ENCODE measurements around the gene MAIP1.

Gene MAIP1

DNA sequence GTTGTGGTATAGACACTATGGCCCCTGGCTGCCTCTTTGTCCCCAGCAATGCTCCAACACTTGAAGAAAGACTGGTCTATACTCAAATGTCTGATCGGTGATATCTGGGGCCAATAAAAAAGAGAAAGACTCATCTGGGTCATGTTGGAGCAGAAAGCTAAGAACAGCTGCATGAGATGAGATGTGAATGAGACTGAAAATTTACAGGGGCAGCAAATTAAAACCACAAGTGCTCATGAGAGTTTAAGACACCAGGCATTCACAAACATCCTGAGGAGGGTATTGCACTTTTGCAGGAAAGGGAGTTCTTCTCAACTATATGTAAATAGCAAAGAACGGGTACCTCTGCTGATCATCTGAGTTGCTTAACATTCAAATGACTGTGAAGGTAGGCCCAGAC, 36.3 kb downstream of the MAIP1 start:
- no peak for DNase-seq (ENCODE audit: low read depth)

DNA sequence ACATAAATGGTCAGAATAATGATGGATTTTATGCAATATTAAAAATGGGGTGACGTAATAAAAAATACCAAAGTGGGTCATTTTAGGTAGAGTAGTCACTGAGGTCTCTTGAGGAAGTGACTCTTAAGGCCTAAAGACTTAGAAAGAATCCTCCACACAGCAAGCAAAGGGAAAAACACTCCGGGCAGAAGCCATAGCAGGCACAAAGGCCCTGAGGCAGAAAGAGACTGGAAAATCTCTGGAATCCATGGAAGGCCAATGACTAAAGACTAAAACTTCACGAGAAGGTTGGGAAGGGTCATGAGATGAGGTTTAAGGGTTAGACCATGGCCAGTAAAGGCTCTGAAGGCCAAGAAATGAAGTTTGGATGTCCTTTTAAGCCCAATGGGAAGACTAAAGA, 36.9 kb downstream of the MAIP1 start:
- no peak for DNase-seq (ENCODE audit: low read depth)

DNA sequence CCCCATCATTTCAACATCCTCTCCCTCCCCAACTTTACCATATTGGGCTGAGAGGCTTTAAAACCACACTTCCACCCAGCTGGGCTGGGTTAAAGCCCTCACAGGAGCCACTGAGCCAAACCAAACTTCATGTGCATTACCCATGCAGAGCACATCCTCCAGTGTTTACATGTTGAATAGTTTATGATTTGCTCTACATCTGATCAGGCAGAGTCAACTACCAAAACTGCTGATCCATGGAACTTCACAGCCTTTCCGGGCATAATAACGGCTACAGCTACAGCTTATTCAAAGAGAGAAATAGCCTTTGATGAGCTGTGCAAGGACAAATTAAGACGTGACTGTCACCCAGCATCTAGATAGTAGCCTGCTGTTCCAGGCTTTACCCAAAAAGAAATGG, 39.0 kb downstream of the MAIP1 start:
- no peak for DNase-seq (ENCODE audit: low read depth)

DNA sequence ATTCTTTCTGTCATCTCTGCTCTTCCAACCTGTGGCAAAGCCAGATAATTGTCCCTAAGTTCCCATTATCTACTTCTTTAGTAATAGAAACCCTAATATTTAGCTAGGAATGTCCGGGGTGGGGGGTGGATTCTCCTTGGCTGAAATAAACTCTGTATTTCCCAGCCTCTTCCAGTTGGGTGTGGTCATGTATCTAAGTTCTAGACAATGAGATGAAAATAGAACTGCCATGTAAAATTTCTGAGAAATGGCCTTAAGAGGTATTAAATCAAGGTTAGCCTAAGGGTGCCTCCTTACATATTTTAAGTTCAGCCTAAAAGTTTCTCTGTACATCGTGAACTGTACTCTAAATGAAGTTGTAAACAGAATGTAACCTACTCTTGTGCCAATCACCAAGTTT, 39.5 kb downstream of the MAIP1 start:
- DNase-seq (ENCODE audit: low read depth) = no peak

DNA sequence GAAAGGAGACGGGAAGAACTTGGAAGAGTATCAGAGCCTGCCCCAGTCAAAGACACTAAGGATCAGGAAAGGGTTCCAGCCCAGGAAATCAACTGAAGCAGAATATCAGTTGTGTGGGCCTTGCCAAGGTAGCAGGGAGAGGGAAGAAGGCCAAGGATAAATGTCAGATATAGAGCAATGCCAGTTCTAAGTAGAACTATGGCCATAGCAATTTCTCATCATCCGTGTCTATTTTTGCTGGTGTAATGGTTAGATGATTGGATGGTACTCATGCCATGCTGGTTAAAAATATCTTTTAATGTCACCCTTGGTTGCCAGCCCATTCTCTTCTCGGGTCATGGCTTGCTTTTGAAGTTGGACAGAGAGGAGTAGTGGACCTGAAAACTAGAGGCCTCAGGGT, 41.9 kb downstream of the MAIP1 start:
- no peak for DNase-seq (ENCODE audit: low read depth)

DNA sequence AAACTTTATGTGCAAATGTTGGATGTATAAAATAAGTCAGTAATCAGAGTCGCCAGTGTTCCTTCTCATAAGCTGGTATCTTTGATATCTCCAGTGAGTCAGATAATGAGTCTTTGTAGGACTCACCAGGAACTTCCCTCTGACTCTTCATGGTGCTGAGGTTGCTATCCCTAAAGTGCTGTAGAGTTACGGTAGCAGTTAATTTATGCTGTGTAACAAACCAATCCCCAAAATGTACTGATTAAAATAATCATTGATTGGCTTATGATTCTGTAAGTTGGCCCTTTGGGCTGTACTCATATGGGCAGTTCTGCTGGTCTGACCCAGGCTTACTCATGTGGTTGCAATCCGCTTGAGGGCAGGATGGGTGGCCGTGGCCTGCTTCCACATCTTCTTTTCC, 43.8 kb downstream of the MAIP1 start:
- no peak for DNase-seq (ENCODE audit: low read depth)

DNA sequence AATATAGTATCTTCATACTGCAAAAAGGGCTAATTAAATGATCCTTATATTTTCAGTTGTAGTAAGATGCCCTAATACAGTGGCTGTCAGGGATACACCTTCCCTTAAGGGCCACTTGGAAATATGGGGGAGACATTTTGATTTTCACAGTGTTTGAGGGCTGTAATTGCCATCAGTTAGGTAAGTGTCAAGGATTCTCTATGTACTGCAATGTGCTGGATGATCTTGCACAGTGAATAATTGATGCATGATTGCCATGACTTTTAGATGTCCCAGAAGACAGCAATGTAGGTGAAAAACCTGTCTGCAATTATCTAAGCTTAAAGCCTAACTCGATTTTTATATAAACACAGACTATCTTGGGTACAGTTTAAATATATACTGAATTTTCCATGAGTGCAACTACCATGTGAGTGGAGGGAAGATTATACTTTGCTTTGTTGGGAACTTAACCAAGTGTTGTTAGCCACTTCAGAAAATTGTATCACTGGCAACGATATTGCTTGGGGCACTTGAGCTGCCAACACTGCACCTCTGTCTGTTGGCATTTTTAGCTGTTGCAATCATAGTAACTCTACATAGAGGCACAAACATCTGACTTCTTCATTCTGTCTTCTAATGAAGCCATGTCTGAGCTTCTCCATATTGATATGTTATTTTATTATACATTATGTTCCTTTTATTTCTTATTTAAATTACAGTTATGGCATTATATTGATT, 45.2 kb downstream of the MAIP1 start:
- no peak for DNase-seq (ENCODE audit: low read depth)

DNA sequence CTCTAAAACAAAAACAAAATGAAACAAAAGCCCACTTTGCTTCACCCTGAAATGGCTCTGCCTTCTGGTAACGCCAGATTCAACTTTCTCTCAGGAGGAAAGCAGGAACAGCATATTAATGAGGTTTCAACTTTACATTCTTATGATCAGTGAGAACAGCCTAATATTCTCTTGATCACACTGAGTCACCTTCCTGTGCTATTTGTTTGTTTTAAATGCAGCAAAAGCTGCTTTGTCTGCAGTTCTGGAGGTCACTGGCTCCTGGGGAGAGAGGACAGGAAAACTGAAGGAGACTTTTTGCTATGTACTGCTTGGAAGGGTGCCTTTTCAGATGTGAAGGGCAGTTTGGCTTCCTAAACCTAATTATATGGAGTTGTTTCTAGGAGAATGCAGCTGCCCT, 48.1 kb downstream of the MAIP1 start:
- no peak for DNase-seq (ENCODE audit: low read depth)

DNA sequence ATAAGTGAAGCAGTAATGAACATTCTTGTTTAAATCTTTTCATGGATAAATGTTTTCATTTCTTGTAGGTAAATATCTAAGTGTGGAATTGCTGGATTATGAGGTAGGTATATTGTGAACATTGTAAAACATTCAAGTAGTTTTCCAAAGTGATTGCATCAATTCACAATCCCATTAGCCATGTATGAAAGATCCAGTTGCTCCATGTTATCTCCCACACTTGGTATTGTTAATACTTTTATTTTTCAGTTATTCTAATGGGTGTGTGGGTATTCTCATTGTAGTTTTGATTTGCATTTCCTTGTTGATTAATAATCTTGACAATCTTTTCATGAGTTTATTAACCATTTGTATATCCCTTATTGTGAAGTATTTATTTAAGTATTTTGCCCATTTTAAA, 50.3 kb downstream of the MAIP1 start:
- no peak for DNase-seq (ENCODE audit: low read depth)

DNA sequence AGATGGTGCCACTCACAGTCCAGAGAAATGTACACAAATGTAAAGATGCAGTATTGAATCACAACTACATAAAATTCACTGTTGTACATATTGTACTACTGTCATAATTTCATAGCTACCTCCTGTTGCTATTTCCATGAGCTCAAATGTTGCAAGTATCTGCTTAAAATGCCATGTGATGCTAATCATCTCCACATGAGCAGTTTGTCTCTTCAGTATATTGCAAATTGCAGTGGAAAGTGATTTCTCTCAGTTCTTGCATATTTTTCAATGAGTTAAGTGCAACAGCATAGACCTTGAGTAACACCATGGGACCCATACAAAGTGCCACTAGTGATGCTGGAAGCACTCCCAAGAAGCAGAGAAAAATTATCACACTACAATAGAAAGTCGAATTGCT, 51.9 kb downstream of the MAIP1 start:
- no peak for DNase-seq (ENCODE audit: low read depth)

DNA sequence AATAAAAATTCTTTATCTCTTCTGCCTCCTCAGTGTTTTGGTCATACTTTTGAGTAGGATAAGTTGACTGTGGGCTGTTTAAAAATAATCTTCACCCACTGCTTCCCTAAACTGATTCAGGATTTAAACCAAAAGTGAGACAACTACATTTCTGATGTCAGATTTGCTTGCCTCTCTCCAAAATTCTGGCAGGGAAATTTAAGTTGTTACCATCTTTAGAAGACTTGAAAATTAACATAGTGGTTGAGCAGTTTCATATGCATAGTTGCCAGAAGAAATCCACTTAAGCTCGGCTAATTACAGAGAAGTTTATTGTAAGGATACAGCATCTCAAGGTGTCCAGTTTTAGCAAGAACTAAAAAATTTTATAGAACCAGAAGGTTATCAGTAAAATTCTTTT, 57.0 kb downstream of the MAIP1 start:
- DNase-seq (ENCODE audit: low read depth) = no peak

Measured in HS-5 (cell line).